ENCODE results near the gene ADGRL1. TPM values are rescaled to one million over a fixed set of nuclear protein-coding genes. Genes with fewer than 3 reads are reported as not detected.

The ADGRL1 gene
- total RNA-seq, 4 donors from 2014 or later = 22.3 to 36.4 (median 27.3) TPM

GRCh38 chr19:14102102-14102696 lies 103.8 kb downstream of the ADGRL1 start:
- H3K27me3 ChIP-seq = no peaks in the 10 kb centered on the region
- H3K4me3 ChIP-seq = no peak overlapping the region
- DNase-seq (ENCODE audit: low spot score in 2 of 2) = no peak
- no peak overlapping the region for H3K27ac ChIP-seq
- H3K36me3 ChIP-seq = peaks cover 80% of the 10 kb centered on the region
- H3K9me3 ChIP-seq = no peaks in the 10 kb centered on the region
- TF ChIP-seq CTCF (IDR thresholded peaks at IDR 0.05) (no peak), POLR2A (IDR thresholded peaks at IDR 0.05) (no peak), POLR2AphosphoS5 (IDR thresholded peaks at IDR 0.05) (no peak)
- 85% methylated on average over 9 of the region's 11 CpGs for WGBS
- H3K4me1 ChIP-seq = no peaks in the 10 kb centered on the region

- Histone ChIP-seq H3K27me3 (no peaks in the 10 kb centered on the region), H3K36me3 (peaks cover 76% of the 10 kb centered on the region), H3K4me3 (no peak overlapping the region), H3K27ac (no peak overlapping the region), H3K9me3 (no peaks in the 10 kb centered on the region), H3K4me1 (no peaks in the 10 kb centered on the region)
- no peak for DNase-seq (ENCODE audit: low spot score in 2 of 2)
- WGBS = 96% methylated on average over 6 of the region's 6 CpGs
- no peak for TF ChIP-seq POLR2AphosphoS5 (IDR thresholded peaks at IDR 0.05)
- no peak for TF ChIP-seq EP300 (IDR thresholded peaks at IDR 0.05)
- TF ChIP-seq POLR2A (IDR thresholded peaks at IDR 0.05) = no peak
- no peak for TF ChIP-seq CTCF (IDR thresholded peaks at IDR 0.05)
Observed at GRCh38 chr19:14101003-14101545, 104.9 kb downstream of the ADGRL1 start.

Other genes with a start within 250 kb of the ADGRL1 start
- gene RFX1, start 199.8 kb downstream of the ADGRL1 start, total RNA-seq = 10 to 100 TPM in 2 of 4 donors, 1 to 10 TPM in 2; 6.8 to 13.2 (median 10.1) TPM
- not detected for gene RLN3, start 178.0 kb downstream of the ADGRL1 start, total RNA-seq
- gene IL27RA, start 174.4 kb downstream of the ADGRL1 start, total RNA-seq = 1 to 10 TPM in 3 of 4 donors, under 1 TPM in 1; 0.76 to 2.5 (median 1.5) TPM
- gene PALM3, start 144.1 kb downstream of the ADGRL1 start, total RNA-seq = not detected
- 10 to 100 TPM; 10.5 to 18.5 (median 15.9) TPM for gene MISP3, start 133.4 kb downstream of the ADGRL1 start, total RNA-seq
- not detected for gene C19orf67, start 120.4 kb downstream of the ADGRL1 start, total RNA-seq
- gene SAMD1, start 115.4 kb downstream of the ADGRL1 start, total RNA-seq = 10 to 100 TPM; 22.4 to 34.9 (median 29.1) TPM
- gene PRKACA, start 88.4 kb downstream of the ADGRL1 start, total RNA-seq = 10 to 100 TPM; 22.1 to 42.6 (median 31.2) TPM
- 1 to 10 TPM; 3.4 to 8.8 (median 7.8) TPM for gene ASF1B, start 69.6 kb downstream of the ADGRL1 start, total RNA-seq
- 10 to 100 TPM in 3 of 4 donors, 1 to 10 TPM in 1; 5.1 to 24.2 (median 11.5) TPM for gene ADGRE5, start 175.3 kb upstream of the ADGRL1 start, total RNA-seq
- gene DDX39A, start 213.2 kb upstream of the ADGRL1 start, total RNA-seq = 100 to 1,000 TPM in 3 of 4 donors, 10 to 100 TPM in 1; 80.9 to 149 (median 111) TPM
- 10 to 100 TPM in 3 of 4 donors, 1 to 10 TPM in 1; 8.6 to 21.2 (median 14.9) TPM for gene PKN1, start 227.1 kb upstream of the ADGRL1 start, total RNA-seq

Measured in suprapubic skin (tissue), 4 donors.